ENCODE data around the gene ERCC3.

Gene ERCC3

GRCh38 chr2:127293748-127294562, at the start of gene ERCC3:
Gene ERCC3 (minus strand): TSS chr2:127294144. CDS start chr2:127294081, 63 bp downstream.
- H3K4me3 ChIP-seq (ENCODE audit: low read depth, low read length): peak within 1 kb of the TSS; percentile 91
- peak; percentile 62 for DNase-seq (ENCODE audit: low read depth)
- no peak for TF ChIP-seq CTCF (IDR thresholded peaks at IDR 0.05; ENCODE audit: low read depth, low read length, missing control alignments)

GRCh38 chr2:127343277-127343676, 49.3 kb upstream of the ERCC3 start:
- TF ChIP-seq CTCF (IDR thresholded peaks at IDR 0.05; ENCODE audit: low read depth, low read length, missing control alignments): no peak
- H3K4me3 ChIP-seq (ENCODE audit: low read depth, low read length): no peak overlapping the region
- DNase-seq (ENCODE audit: low read depth): no peak

GRCh38 chr2:127342101-127342500, 48.2 kb upstream of the ERCC3 start:
- peak; percentile 72 for DNase-seq (ENCODE audit: low read depth)
- TF ChIP-seq CTCF (IDR thresholded peaks at IDR 0.05; ENCODE audit: low read depth, low read length, missing control alignments): no peak
- H3K4me3 ChIP-seq (ENCODE audit: low read depth, low read length): no peak overlapping the region

GRCh38 chr2:127332335-127332734, 38.4 kb upstream of the ERCC3 start:
- DNase-seq (ENCODE audit: low read depth): no peak
- no peak overlapping the region for H3K4me3 ChIP-seq (ENCODE audit: low read depth, low read length)
- no peak for TF ChIP-seq CTCF (IDR thresholded peaks at IDR 0.05; ENCODE audit: low read depth, low read length, missing control alignments)

- no peak overlapping the region for H3K4me3 ChIP-seq (ENCODE audit: low read depth, low read length)
- TF ChIP-seq CTCF (IDR thresholded peaks at IDR 0.05; ENCODE audit: low read depth, low read length, missing control alignments): no peak
- DNase-seq (ENCODE audit: low read depth): no peak
These were observed 36.8 kb upstream of the ERCC3 start for GRCh38 chr2:127330753-127331152.

- no peak for TF ChIP-seq CTCF (IDR thresholded peaks at IDR 0.05; ENCODE audit: low read depth, low read length, missing control alignments)
- H3K4me3 ChIP-seq (ENCODE audit: low read depth, low read length): no peak overlapping the region
- DNase-seq (ENCODE audit: low read depth): no peak
These were observed 32.5 kb upstream of the ERCC3 start for GRCh38 chr2:127326289-127326945.
